MCF 10A (cell line): ENCODE results near the gene AANAT. TPM values are rescaled to one million over a fixed set of nuclear protein-coding genes. Genes with fewer than 3 reads are reported as not detected.

ENCODE experiments used
- BruUV-seq: library from RNA; stranded (reverse); fragments of 400-500 nt; replicated peaks from 2 replicates; lab custom pipeline; 2021; lab: Mats Ljungman, UMichigan
- CTCF ChIA-PET: fragments of 300-600 bp; sonication (Branson Sonifier 250); formaldehyde crosslinking; extraction: SDS; loops from one replicate; lab custom pipeline; 2021; ENCODE audit warnings: antibody characterized with exemption, inconsistent platforms; lab: Yijun Ruan, JAX
- POLR2A ChIA-PET: fragments of 300-600, 350-650 bp; sonication (Branson Sonifier 250); formaldehyde crosslinking; extraction: SDS; loops from one replicate; lab custom pipeline; 2020; ENCODE audit warnings: antibody characterized with exemption, inconsistent platforms; lab: Yijun Ruan, JAX
- DNase-seq: peaks from one replicate; pipeline ENCODE4 v3.0.0-alpha.2; 2018; ENCODE audit not compliant: unreplicated experiment
- H3K27ac Mint-ChIP-seq: one replicate; pipeline ENCODE4 v1.8.0; 2022; ENCODE audit warnings: mild to moderate bottlenecking, low read depth, mixed read lengths; ENCODE audit not compliant: unreplicated experiment
- H3K27me3 Mint-ChIP-seq: one replicate; pipeline ENCODE4 v1.8.0; 2022; ENCODE audit warnings: mixed read lengths; ENCODE audit not compliant: insufficient read depth, unreplicated experiment
- H3K36me3 Mint-ChIP-seq: one replicate; pipeline ENCODE4 v1.8.0; 2022; ENCODE audit warnings: mild to moderate bottlenecking, moderate library complexity, mixed read lengths; ENCODE audit not compliant: insufficient read depth, unreplicated experiment
- H3K4me1 Mint-ChIP-seq: one replicate; pipeline ENCODE4 v1.8.0; 2022; ENCODE audit warnings: mixed read lengths; ENCODE audit not compliant: insufficient read depth, unreplicated experiment
- H3K4me3 Mint-ChIP-seq: one replicate; pipeline ENCODE4 v1.8.0; 2022; ENCODE audit warnings: mild to moderate bottlenecking, moderate library complexity, mixed read lengths; ENCODE audit not compliant: unreplicated experiment
- H3K9me3 Mint-ChIP-seq: one replicate; pipeline ENCODE4 v1.8.0; 2022; ENCODE audit warnings: mixed read lengths; ENCODE audit not compliant: unreplicated experiment
- intact Hi-C: fragments of 100-400 bp; cut with micrococcal nuclease; formaldehyde crosslinking; loops from 2 replicates; pipeline ENCODE4 v1.14.1; 2022
- total RNA-seq: library from RNA; stranded (reverse); gene quantifications from 2 replicates; pipeline ENCODE4 v1.2.3, GENCODE V29; 2022
- TF ChIP-seq, protein P1 (sequence below): fragments of 200-600 bp; IDR thresholded peaks from one replicate; pipeline ENCODE4 v1.8.0; 2022; ENCODE audit warnings: antibody characterized with exemption, mild to moderate bottlenecking; ENCODE audit not compliant: unreplicated experiment

AANAT gene
- total RNA-seq, 1 experiment from 2014 or later: not detected

DNA sequence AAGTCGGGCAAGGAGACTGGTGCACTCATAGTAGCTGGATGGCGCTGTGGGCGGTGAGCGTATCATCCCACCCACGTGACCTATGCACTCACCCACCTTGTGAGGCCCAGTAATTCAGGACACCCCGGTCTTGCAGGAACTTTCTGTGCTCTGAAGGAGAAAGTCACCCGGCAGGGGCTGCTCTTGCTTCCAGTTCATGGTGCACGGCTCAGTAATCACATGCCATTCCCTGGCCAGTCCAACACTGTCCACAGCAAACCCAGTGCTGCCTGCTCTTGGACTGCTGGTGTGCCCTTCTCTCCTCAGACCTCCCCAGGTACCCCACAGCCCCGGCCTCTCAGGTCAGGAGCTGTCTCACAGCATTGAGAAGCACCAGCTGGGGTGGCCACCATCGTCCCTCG lies 50.2 kb downstream of the AANAT start:
- Mint-ChIP-seq H3K9me3 (no peaks in the 10 kb centered on the region), H3K4me3 (no peak overlapping the region), H3K36me3 (no peaks in the 10 kb centered on the region), H3K4me1 (no peaks in the 10 kb centered on the region), H3K27me3 (peaks cover 27% of the 10 kb centered on the region), H3K27ac (no peak overlapping the region)
- ChIA-PET CTCF (interaction anchor here (0.6 to 1.9 kb wide), 2 partner anchors 75 to 106 kb away, joined by 3 to 5 read pairs; no protein-coding TSS in a partner anchor), POLR2A (no interaction called here)
- no peak for DNase-seq
- TF ChIP-seq, protein P1, sequence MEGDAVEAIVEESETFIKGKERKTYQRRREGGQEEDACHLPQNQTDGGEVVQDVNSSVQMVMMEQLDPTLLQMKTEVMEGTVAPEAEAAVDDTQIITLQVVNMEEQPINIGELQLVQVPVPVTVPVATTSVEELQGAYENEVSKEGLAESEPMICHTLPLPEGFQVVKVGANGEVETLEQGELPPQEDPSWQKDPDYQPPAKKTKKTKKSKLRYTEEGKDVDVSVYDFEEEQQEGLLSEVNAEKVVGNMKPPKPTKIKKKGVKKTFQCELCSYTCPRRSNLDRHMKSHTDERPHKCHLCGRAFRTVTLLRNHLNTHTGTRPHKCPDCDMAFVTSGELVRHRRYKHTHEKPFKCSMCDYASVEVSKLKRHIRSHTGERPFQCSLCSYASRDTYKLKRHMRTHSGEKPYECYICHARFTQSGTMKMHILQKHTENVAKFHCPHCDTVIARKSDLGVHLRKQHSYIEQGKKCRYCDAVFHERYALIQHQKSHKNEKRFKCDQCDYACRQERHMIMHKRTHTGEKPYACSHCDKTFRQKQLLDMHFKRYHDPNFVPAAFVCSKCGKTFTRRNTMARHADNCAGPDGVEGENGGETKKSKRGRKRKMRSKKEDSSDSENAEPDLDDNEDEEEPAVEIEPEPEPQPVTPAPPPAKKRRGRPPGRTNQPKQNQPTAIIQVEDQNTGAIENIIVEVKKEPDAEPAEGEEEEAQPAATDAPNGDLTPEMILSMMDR: no peak
- intact Hi-C loops: no loop called here
- BruUV-seq: no TSS peak

DNA sequence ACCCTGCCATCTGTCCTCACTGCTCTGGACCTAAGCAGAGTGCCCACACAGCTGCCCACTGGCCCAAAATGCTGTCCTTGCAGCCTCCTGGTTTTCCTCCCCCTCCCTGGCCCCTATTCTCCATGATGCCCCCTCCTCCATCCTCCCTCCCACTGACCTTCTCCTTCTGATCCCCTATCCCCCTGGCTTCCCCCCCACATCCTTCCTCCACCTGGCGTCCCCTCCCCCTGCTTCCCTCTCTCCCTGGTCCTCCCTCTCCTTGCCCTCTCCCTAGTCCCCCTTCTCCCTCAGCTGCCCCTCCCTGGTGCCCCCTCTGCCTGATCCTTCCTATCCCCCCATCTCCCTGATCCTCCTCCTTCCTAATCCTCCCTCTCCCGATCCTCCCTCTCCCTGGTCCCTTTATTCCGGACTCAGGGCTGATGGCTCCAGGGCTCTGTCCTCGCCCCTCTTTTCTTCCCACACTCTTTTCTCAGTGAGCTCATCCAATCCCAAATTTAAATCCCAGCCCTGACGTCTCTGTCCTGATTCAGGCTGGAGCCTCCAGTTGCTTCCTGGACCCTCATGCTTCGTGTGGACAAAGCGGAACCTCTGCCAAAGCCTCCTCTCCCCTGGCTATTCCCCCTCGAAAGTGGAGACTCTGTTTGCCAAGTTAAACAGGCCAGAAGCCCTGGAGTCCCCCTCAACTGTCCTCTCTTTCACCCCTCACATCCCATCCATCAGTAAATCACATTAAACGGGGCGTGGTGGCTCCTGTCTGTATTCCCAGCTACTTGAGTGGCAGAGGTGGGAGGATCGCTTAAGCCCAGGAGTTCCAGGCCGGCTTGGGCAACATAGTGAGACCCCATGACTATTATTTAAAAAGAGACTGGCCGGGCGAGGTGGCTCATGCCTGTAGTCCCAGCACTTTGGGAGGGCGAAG lies 51.9 kb downstream of the AANAT start:
- no peaks in the 10 kb centered on the region for H3K9me3 Mint-ChIP-seq
- intact Hi-C loops: no loop called here
- no peaks in the 10 kb centered on the region for H3K36me3 Mint-ChIP-seq
- no peak for DNase-seq
- TF ChIP-seq, protein P1: no peak
- no TSS peak for BruUV-seq
- H3K27me3 Mint-ChIP-seq: peaks cover 27% of the 10 kb centered on the region
- H3K4me1 Mint-ChIP-seq: peaks cover 1% of the 10 kb centered on the region
- ChIA-PET POLR2A (no interaction called here), CTCF (interaction anchor here (0.6 to 1.8 kb wide), 5 partner anchors 9 to 105 kb away, joined by 3 to 6 read pairs (median 3); no protein-coding TSS in a partner anchor)
- H3K27ac Mint-ChIP-seq: no peak overlapping the region
- H3K4me3 Mint-ChIP-seq: no peak overlapping the region

Other genes starting within 250 kb of the AANAT start
- 0.17 and 0.44 TPM in 2 replicates for gene RNF157, start 227.1 kb upstream of the AANAT start, total RNA-seq
- gene UBALD2, start 202.3 kb upstream of the AANAT start, total RNA-seq: 84.9 and 109 TPM in 2 replicates
- gene QRICH2, start 159.3 kb upstream of the AANAT start, total RNA-seq: 0.56 and 3.2 TPM in 2 replicates
- gene PRPSAP1, start 113.7 kb upstream of the AANAT start, total RNA-seq: 25.9 and 42.3 TPM in 2 replicates
- gene SPHK1, start 83.0 kb upstream of the AANAT start, total RNA-seq: 7.1 and 12.6 TPM in 2 replicates
- 16.2 and 19.5 TPM in 2 replicates for gene UBE2O, start 14.5 kb upstream of the AANAT start, total RNA-seq
- gene RHBDF2, start 33.8 kb downstream of the AANAT start, total RNA-seq: 17.5 and 33.4 TPM in 2 replicates
- gene CYGB, start 70.1 kb downstream of the AANAT start, total RNA-seq: not detected in 2 replicates
- not detected in 2 replicates for gene PRCD, start 72.4 kb downstream of the AANAT start, total RNA-seq
- 5.0 and 7.7 TPM in 2 replicates for gene ST6GALNAC2, start 118.3 kb downstream of the AANAT start, total RNA-seq
- not detected in 2 replicates for gene ST6GALNAC1, start 176.2 kb downstream of the AANAT start, total RNA-seq
- 33.6 and 35.1 TPM in 2 replicates for gene MXRA7, start 243.4 kb downstream of the AANAT start, total RNA-seq